Stomach (tissue), 9 donors: ENCODE data around the gene SCP2. TPM values are rescaled to one million over a fixed set of nuclear protein-coding genes. Genes with fewer than 3 reads are reported as not detected.

Source experiments
- DNase-seq, 2 donors: peaks; one replicate each; pipeline versions ENCODE4 v3.0.0 to v3.0.0-alpha.2; 2013 to 2019
- H3K27ac ChIP-seq, 5 donors: fragments of 200-600 bp in 4 of 5; sonication (generic) in 4 of 5; one replicate each; pipeline ENCODE4 v1.5.1; 2013 to 2019; ENCODE audit warnings: mild to moderate bottlenecking in 1 of 5, moderate library complexity in 1 of 5
- H3K27me3 ChIP-seq, 3 donors: fragments of 200-600 bp; sonication (generic); one replicate each; pipeline ENCODE4 v1.5.1; 2017 to 2019; ENCODE audit warnings: mixed run types in 1 of 3
- H3K36me3 ChIP-seq, 4 donors: fragments of 200-600 bp; sonication (generic); 1 replicate in 3 of 4; 2 replicates in 1 of 4; pipeline ENCODE4 v1.5.1; 2016 to 2019
- H3K4me1 ChIP-seq, 4 donors: fragments of 200-600 bp; sonication (generic); one replicate each; pipeline ENCODE4 v1.5.1; 2016 to 2019
- H3K4me3 ChIP-seq, 4 donors: fragments of 200-600 bp; sonication (generic) in 3 of 4; one replicate each; pipeline ENCODE4 v1.5.1; 2016 to 2019; ENCODE audit warnings: mild to moderate bottlenecking in 1 of 4
- H3K9me3 ChIP-seq, 4 donors: fragments of 200-600 bp; sonication (generic); one replicate each; pipeline ENCODE4 v1.5.1; 2016 to 2019
- EP300 ChIP-seq: sonication (generic); formaldehyde crosslinking; IDR thresholded peaks from one replicate; pipeline ENCODE4 v1.6.1; 2017; ENCODE audit warnings: antibody characterized with exemption
- POLR2A ChIP-seq, 4 donors: fragments of 450-650 bp; IDR thresholded peaks; one replicate each; pipeline ENCODE4 v1.6.1; 2016; ENCODE audit warnings: antibody characterized with exemption in 4 of 4, control low read depth in 2 of 4, mild to moderate bottlenecking in 1 of 4, moderate library complexity in 1 of 4
- POLR2AphosphoS5 ChIP-seq, 3 donors: sonication (generic); formaldehyde crosslinking; IDR thresholded peaks; one replicate each; pipeline ENCODE4 v1.6.1; 2016; ENCODE audit warnings: antibody characterized with exemption in 3 of 3
- WGBS, 5 donors: extraction: QIAGEN DNeasy Blood & Tissue Kit in 3 of 5; methylation state at CpG; one replicate each; pipeline versions ENCODE4 v1.1.5 to v1.1.7; 2013 to 2018; 5-methylcytosine and 5-hydroxymethylcytosine counted together
- intact Hi-C: fragments of 100-400 bp; cut with DNase I; formaldehyde crosslinking; loops from one replicate; pipeline ENCODE4 v1.15.1; 2023; ENCODE audit warnings: low total_unique reads
- polyA plus RNA-seq, 3 donors: library from polyadenylated mRNA; stranded (reverse); fragments of 200-250 nt; gene quantifications; one replicate each; pipeline ENCODE4 v1.2.3, GENCODE V29; 2013
- total RNA-seq, 5 donors: library from RNA; depleted of rRNA; stranded (reverse); fragments of >200 nt; gene quantifications; one replicate each; pipeline versions ENCODE4 v1.1.0 to v1.2.3, GENCODE V29; 2014 to 2016
- TF ChIP-seq, protein P1 (sequence below), 7 experiments: fragments of 450-650 bp in 4 of 7; fragments of 200-600 bp in 3 of 7; sonication (generic) in 3 of 7; IDR thresholded peaks; one replicate each; pipeline ENCODE4 v1.5.1; 2016 to 2019; ENCODE audit warnings: antibody characterized with exemption in 7 of 7, control low read depth in 2 of 7, mild to moderate bottlenecking in 1 of 7
- donor health status: healthy with polysubstance abuse.
- donor health status: Bipolar disorder and iron deficiency.
- donor health status: healthy.

SCP2 gene
- total and polyA plus RNA-seq, 8 donors: 45.1 to 347 (median 97.0) TPM

DNA sequence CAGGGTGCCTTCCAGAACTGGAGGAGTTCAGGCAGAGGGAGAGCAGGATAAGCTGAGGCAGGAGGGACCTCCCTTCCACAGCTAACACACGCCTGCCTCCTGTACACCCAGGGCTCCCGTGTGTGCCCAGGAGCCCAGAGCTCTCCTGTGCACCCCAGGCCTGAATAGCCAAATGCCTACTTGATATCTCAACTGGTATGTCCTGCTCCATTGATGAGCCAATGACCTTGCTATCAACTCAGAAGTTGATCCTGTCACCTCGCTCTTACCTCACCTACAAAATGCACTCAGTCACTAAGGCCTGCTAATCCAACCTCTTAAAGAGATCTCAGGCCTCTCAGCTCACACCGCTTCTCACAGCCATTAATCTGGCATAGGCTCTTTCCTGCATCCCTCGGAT is 12.6 kb upstream of the SCP2 start:
- Histone ChIP-seq H3K4me1 (peaks cover 0 to 41% (median 16%) of the 10 kb centered on the region in 4 donors), H3K27me3 (no peaks in the 10 kb centered on the region), H3K4me3 (no peak overlapping the region), H3K36me3 (peaks cover 0 to 40% (median 21%) of the 10 kb centered on the region in 4 donors), H3K27ac (no peak overlapping the region), H3K9me3 (no peaks in the 10 kb centered on the region)
- intact Hi-C loops: loop anchor here (10.0 kb wide), 1 partner anchor 270 kb away; no protein-coding TSS in a partner anchor
- 78 to 90% (median 81%) methylated on average over 5 of the region's 5 CpGs for WGBS, 5 donors
- TF ChIP-seq POLR2AphosphoS5 (IDR thresholded peaks at IDR 0.05): no peak
- no peak for TF ChIP-seq EP300
- TF ChIP-seq, protein P1, sequence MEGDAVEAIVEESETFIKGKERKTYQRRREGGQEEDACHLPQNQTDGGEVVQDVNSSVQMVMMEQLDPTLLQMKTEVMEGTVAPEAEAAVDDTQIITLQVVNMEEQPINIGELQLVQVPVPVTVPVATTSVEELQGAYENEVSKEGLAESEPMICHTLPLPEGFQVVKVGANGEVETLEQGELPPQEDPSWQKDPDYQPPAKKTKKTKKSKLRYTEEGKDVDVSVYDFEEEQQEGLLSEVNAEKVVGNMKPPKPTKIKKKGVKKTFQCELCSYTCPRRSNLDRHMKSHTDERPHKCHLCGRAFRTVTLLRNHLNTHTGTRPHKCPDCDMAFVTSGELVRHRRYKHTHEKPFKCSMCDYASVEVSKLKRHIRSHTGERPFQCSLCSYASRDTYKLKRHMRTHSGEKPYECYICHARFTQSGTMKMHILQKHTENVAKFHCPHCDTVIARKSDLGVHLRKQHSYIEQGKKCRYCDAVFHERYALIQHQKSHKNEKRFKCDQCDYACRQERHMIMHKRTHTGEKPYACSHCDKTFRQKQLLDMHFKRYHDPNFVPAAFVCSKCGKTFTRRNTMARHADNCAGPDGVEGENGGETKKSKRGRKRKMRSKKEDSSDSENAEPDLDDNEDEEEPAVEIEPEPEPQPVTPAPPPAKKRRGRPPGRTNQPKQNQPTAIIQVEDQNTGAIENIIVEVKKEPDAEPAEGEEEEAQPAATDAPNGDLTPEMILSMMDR (IDR thresholded peaks at IDR 0.05): no peak
- TF ChIP-seq POLR2A (IDR thresholded peaks at IDR 0.05): no peak
- DNase-seq: no peak

DNA sequence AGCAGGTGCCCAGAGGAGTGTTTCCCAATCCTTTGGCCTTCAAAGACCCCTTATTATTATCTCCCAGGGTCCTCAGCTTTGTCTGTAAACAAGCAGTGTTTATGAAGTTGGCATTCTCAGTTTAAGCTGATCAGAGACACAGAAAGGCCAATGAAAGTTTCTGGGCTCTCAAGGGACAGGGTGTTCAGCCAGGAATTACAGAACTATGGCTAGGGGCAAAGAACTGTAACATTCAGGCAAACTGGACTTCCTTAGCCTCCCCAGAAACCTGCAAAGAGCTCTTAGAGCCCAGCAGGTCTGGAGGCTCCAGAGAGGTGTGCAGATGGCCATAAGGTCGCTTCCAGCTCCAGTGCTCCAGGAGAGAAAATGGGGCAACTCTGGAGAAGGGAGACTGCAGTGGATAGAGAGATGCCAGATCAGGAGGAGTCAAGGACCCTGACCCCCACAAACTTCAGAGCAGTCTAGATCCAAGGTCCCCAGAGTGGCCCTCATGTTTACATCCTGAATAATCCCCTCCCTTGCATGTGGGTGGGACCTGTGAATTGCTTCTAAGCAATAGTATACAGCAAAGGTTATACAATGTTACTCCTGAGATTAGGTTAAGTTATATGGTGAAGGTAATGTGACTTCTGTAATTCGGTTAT is 11.7 kb upstream of the SCP2 start:
- 83 to 93% (median 85%) methylated on average over 2 of the region's 2 CpGs for WGBS, 5 donors
- no peak for DNase-seq
- Histone ChIP-seq H3K9me3 (no peaks in the 10 kb centered on the region), H3K4me1 (peaks cover 0 to 49% (median 24%) of the 10 kb centered on the region in 4 donors), H3K27me3 (no peaks in the 10 kb centered on the region), H3K36me3 (peaks cover 0 to 34% (median 21%) of the 10 kb centered on the region in 4 donors), H3K4me3 (no peak overlapping the region), H3K27ac (no peak overlapping the region)
- TF ChIP-seq POLR2AphosphoS5 (IDR thresholded peaks at IDR 0.05) (no peak), POLR2A (IDR thresholded peaks at IDR 0.05) (no peak), EP300 (no peak)
- TF ChIP-seq, protein P1 (IDR thresholded peaks at IDR 0.05): no peak
- intact Hi-C loops: loop anchor here (10.0 kb wide), 1 partner anchor 269 kb away; no protein-coding TSS in a partner anchor

DNA sequence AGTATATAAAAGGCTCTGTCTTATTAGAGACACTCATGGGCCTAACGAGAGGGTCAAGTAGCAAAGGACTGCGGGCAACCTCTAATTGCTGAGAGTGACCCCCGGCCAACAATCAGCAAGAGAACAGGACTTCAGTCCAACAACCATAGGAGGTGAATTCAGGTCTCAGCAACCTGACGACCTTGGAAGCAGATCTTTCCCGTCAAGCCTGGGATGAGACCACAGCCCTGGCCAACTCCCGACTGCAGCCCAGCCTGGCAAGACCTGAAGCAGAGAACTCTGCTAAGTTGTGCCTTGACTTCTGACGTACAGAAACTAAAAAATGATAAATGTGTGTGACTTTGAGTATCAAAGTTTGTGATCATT is 11.2 kb upstream of the SCP2 start:
- DNase-seq: no peak
- peaks cover 0 to 53% (median 29%) of the 10 kb centered on the region in 4 donors for H3K4me1 ChIP-seq
- peaks cover 0 to 30% (median 18%) of the 10 kb centered on the region in 4 donors for H3K36me3 ChIP-seq
- no peaks in the 10 kb centered on the region for H3K27me3 ChIP-seq
- WGBS, 5 donors: 82 to 86% (median 84%) methylated on average over 6 to 7 of the region's 7 CpGs
- no peak overlapping the region for H3K4me3 ChIP-seq
- no peaks in the 10 kb centered on the region for H3K9me3 ChIP-seq
- H3K27ac ChIP-seq: no peak overlapping the region
- no peak for TF ChIP-seq POLR2A (IDR thresholded peaks at IDR 0.05)
- TF ChIP-seq POLR2AphosphoS5 (IDR thresholded peaks at IDR 0.05): no peak
- TF ChIP-seq, protein P1 (IDR thresholded peaks at IDR 0.05): no peak
- no peak for TF ChIP-seq EP300
- intact Hi-C loops: loop anchor here (10.0 kb wide), 1 partner anchor 269 kb away; no protein-coding TSS in a partner anchor

DNA sequence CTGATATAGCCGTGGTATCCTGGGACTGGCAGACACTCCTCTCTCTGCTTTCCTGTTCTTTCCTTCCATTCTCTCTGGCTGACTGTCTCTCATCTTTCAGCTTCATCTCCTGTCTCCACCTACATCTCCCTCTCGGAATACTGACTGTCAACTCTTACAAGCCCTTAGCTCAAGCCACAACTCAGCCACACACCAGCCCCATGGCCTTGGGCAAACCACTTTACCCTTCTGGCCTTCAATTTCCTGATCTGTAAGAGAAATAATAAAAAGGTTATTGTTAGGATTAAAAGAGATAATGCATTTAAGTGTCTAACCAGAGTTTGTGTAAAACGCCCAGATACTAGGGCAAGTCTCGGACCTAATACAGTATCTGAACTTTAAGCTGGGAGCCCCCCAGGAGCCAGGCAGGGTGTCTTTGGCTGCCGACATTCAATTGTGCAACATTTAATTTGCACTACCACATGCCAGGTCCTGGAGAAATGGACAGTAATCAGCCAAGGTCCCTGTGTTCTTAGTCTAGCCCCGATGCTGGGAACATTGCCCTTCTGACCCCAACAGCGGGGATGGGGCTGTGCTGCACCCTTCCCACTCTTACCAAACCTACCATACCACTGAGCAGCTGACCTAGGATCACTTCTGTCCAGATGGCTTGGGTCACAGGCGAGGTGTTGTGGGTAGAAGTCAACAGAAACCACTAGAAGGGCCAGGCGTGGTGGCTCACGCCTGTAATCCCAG is 10.7 kb upstream of the SCP2 start:
- WGBS, 5 donors: 79 to 89% (median 83%) methylated on average over 9 to 10 of the region's 10 CpGs
- intact Hi-C loops: loop anchor here (10.0 kb wide), 1 partner anchor 268 kb away; no protein-coding TSS in a partner anchor
- Histone ChIP-seq H3K4me1 (peaks cover 0 to 53% (median 34%) of the 10 kb centered on the region in 4 donors), H3K27me3 (peaks cover 0 to 6% (median 0%) of the 10 kb centered on the region in 3 donors), H3K36me3 (peaks cover 0 to 24% (median 13%) of the 10 kb centered on the region in 4 donors), H3K9me3 (no peaks in the 10 kb centered on the region), H3K4me3 (no peak overlapping the region), H3K27ac (peak overlapping the region in 2 of 5 donors; percentile 26 to 43)
- no peak for DNase-seq
- TF ChIP-seq EP300 (no peak), POLR2A (IDR thresholded peaks at IDR 0.05) (no peak), POLR2AphosphoS5 (IDR thresholded peaks at IDR 0.05) (no peak)
- TF ChIP-seq, protein P1 (IDR thresholded peaks at IDR 0.05): no peak
